Stimulated activated CD4-positive, alpha-beta T cell treated with anti-CD3 and anti-CD28 coated beads, Interleukin-1b, Interleukin-23, amount 100 ng/mL, for 1 hour (primary cell): ENCODE data around the gene KERA.

Source experiments
- DNase-seq, 2 donors: peaks; one replicate each; pipeline ENCODE4 v3.0.0-alpha.2; 2020; ENCODE audit warnings: low read depth in 2 of 2

The KERA gene

DNA sequence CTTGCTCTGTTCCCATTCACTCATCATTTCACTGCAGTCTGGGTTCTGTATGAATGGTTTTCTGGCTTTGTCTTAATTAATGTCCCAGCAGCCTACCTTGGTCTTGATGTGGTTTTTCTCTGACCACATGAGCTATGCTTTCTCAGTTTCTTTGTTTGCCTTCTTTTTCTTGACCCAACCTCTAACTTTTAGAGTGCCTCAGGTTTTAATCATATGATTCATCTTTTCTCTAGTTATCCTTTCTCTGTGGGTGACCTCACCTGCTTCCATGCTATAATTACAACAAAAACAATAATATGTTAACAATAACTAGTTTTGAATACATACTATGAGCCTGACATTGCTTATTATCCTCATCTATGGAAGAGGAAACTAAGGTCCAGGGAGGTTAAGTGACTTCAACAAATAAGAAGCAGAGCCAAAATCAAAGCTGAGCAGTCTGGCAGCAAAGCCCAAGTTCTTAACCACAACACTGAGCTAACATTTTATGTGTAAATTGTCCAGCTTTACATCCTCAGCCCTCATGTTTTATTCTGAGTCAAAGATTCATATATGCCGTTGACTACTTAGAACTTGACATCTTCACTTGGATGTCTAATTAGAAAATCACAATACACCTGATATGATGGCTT lies 48.4 kb downstream of the KERA start:
- no peak for DNase-seq

DNA sequence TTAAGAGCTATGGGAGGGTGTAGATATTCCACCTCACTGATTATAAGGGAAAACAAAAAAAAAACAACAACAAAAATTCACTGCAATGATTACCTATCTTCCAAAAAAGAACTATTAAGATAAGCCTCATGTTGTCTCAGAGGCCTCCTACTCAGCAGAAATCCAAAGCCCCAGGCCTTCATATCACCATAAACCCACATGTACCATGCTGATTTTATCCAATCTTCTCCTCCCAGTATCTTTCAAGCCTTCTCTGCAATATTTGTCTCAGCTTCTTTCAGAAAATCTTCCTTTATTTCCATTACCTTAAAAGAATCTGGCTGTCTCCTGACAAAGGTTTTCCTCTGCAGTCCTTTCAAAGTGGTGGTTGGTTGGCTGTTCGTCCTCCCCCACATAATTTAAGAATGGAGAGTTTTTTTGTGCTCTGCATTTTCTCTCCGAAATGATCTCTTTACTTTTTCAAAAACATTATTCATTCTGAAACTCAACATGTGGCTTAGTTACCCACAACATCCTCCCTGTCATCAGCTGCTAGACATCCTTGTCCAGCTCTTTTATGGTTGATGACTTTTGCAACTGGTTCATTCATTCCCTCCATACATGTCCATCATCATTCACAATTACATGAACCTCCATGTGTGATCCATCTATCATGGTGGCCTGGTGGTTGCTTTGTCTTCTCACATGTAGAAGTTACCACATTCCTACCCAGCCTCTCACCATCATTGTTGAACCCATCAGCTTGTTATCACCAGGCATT lies 50.1 kb downstream of the KERA start:
- no peak for DNase-seq

DNA sequence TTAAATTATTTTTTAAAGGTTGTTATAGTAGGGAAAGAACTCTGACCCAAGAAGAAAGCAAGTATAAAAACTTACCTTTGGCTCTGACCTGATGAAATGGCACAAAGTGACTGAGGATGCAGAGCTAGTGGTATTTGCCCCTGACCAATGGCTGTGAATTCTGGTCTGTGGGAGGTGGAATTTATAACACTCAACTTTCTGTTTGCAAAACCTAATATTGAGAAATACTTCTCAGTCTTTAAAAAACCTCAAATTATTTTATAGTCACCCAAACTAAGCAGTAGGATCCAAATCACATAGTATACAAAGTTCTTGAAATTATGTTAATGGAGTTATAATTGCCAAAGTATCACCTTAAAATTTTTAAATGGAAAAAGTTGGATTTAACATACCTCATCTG lies 53.0 kb downstream of the KERA start, which contains the start of gene EPYC:
Gene EPYC (minus strand): TSS at position 101 of the 400 bp plus-strand sequence. CDS start 2,407 bp downstream, outside the sequence.
- no peak for DNase-seq

DNA sequence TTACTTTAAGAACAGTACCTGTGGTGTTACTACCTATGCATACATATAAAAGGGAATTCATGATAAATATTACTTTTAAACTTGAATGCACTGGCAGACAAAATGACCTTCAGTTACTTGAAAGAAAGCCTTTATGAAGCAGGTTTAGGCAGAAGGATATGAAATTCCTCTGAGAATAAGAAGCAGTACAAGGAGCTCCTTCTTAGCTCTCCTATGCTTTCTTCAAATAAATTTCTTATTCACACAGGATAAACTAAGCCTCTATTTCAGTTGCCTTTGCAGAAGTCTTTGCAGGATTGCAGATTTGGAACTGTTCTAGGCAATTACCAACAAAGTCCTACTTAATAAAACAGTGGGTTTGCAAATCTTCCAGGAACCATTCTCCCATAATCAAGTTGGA lies 54.1 kb downstream of the KERA start:
- DNase-seq = no peak

DNA sequence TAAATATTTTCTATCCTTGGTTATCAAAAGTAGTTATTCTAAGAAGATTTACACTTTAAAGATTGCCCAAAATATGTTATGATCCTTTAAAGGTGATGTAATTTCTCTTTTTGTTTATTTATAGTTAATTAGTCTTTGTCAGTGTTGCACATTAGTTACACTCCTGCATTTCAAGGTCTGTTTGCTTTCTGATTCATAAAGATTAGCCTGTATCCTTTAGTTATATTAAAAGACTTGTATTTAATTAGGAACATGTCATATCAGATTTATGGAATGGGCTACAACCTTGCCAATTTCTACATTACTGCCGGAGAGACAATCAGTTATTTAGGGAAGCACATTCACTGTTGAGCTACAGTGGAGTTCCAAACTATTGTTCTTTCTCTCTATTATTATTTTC lies 56.5 kb downstream of the KERA start:
- no peak for DNase-seq
